Gastrocnemius medialis (tissue), 4 donors: Measurements from ENCODE around the gene AKAP7.

Experiments
- CTCF ChIP-seq, 5 experiments: fragments of 450-650 bp in 3 of 5; fragments of 200-600 bp in 2 of 5; sonication (generic) in 2 of 5; IDR thresholded peaks in 4 of 5; conservative IDR thresholded peaks in 1 of 5; 1 replicate in 4 of 5; 2 replicates in 1 of 5; pipeline ENCODE4 v1.5.1; 2016 to 2019; ENCODE audit warnings: antibody characterized with exemption in 5 of 5, mild to moderate bottlenecking in 3 of 5, moderate library complexity in 3 of 5
- POLR2A ChIP-seq, 2 donors: fragments of 450-650 bp; IDR thresholded peaks; one replicate each; pipeline ENCODE4 v1.6.1; 2017; ENCODE audit warnings: antibody characterized with exemption in 2 of 2, mild to moderate bottlenecking in 2 of 2, moderate library complexity in 2 of 2

- TF ChIP-seq CTCF (IDR thresholded peaks at IDR 0.05 in 4 of 5, conservative IDR thresholded peaks at IDR 0.05 in 1 of 5) (no peak), POLR2A (IDR thresholded peaks at IDR 0.05) (no peak)
These were observed 355 bp upstream of the AKAP7 start for GRCh38 chr6:131134980-131135243.
